GM13977 (cell line): ENCODE results near the gene HIVEP3.

Source experiments
- DNase-seq: peaks from one replicate; pipeline ENCODE4 v3.0.0; 2012; ENCODE audit warnings: low spot score
- CTCF ChIP-seq: IDR thresholded peaks from 2 replicates; pipeline ENCODE4 v1.5.1; 2012; ENCODE audit warnings: mild to moderate bottlenecking, control low read depth; ENCODE audit not compliant: insufficient read depth; ENCODE audit errors: extremely low read depth, missing control alignments
- in situ Hi-C: fragments of 300-500 bp; cut with MboI; formaldehyde crosslinking; loops from one replicate; pipeline ENCODE4 v1.12.0; 2022; ENCODE audit warnings: low sequenced_read_pairs, low pct_unique_long_range_greater_than_20kb, mixed read lengths, inconsistent platforms; ENCODE audit not compliant: unreplicated experiment

The HIVEP3 gene

GRCh38 chr1:41777695-41778094, 141.0 kb downstream of the HIVEP3 start:
- in situ Hi-C loops: no loop called here
- DNase-seq: no peak
- TF ChIP-seq CTCF: no peak

DNA sequence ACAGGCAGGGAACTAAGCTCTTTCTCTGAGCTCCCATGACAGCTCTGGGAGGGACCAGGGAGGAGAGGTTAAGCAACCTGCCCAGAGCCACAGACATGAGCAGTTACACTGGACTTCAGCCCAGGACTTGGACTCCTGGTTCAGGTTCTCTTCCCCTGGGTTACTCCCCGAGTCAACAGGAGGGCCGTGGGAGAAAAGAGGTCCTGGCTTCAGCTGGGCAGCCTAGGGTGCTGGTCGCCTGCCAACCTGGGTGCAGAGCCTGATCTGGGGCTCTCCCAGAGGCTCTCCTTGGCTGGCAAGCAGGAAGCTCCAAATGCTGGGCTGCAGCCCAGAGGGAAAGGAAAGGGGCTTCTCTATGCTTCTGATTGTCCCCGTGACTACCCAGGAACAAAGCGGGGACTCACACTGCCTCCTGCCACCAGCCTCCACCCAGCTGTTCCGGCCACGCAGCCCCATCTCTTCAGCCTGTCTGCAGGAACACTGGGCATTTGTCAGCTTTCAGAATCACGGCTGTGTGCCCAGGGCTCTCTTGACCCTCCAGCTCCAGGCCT, 141.8 kb downstream of the HIVEP3 start:
- no peak for DNase-seq
- TF ChIP-seq CTCF: no peak
- in situ Hi-C loops: no loop called here

DNA sequence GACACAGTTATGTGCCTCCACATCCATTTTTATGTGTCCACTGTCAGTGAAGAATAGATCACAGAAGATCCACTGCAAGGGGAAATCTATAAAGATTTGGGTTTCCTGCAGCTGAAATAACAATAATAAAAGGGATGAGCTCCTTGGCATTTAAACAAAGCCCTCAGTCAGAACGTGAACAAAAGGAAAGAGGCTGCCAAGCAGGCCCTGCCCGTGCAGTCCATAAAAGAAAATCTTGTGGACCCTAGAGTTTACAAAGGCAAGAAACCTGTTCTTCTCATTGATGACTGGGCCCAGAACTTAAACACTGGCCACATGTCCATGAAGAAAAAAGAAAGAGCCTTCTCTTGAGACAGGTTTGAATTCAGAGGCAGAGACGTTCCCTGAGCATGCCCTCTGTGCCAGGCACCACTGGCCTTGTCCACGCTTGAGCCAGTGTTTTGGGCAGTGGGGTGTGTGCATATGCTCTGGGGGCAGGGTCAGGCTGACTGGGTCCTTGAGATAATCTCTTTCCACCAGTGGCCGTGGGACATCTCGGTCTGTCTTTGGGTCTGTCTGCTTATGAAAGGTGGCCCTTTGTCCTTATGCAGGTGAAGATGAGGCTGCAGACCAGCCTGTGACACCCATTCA, 142.7 kb downstream of the HIVEP3 start:
- TF ChIP-seq CTCF: no peak
- in situ Hi-C loops: no loop called here
- DNase-seq: no peak

DNA sequence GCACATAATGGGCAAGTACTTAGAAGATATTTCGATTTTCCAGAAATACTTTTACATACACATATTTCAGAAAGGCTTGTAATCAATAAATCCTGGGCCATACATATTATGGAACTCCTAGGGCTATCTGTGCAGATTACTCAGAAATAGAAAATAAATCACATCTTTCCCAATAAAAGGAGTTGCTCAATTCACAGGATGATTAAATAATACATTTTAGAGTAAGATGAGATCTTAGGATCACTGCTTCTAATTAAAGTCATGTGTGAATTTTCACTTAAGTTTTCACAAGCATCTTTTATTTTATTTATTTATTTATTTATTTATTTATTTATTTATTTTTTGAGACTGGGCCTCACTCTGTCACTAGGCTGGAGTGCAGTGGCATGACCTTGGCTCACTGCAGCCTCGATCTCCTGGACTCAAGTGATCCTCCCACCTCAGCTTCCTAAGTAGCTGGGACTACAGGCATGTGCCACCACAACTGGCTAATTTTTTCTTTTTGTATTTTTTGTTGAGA, 144.2 kb downstream of the HIVEP3 start:
- DNase-seq: no peak
- no peak for TF ChIP-seq CTCF
- in situ Hi-C loops: no loop called here

- in situ Hi-C loops: no loop called here
- no peak for DNase-seq
- TF ChIP-seq CTCF: no peak
These were observed 144.9 kb downstream of the HIVEP3 start for GRCh38 chr1:41773842-41774241.

DNA sequence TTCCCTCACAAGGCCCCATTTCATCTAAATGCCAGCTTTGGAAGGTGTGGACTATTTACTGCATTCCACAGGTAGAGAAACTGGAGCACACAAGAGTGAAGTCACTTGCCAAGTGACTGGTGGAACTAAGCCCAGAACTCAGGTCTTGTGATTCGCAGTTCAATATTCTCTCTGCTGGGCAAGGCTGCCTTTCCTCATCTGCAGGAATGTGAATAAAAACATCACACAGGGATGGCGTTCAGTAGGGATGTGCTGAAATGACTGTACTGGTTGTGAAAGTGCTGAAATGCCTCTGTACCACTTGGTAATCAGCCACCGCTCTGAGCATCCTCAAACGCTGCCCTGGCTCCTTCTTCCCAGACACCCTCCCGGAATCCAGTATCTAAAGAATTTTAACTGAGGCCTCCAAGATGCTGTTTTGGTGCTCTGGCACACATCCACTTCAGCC, 145.6 kb downstream of the HIVEP3 start:
- TF ChIP-seq CTCF: no peak
- no peak for DNase-seq
- in situ Hi-C loops: no loop called here

- in situ Hi-C loops: no loop called here
- no peak for DNase-seq
- no peak for TF ChIP-seq CTCF
These were observed 149.7 kb downstream of the HIVEP3 start for GRCh38 chr1:41769068-41769467.
